Germinal center (tissue), 1 donor: ENCODE measurements around the gene ELOVL5.
"Not testable (repeated sequence)": the region's sequence is repeated elsewhere in the genome, so short reads cannot be mapped to it uniquely, and the experiment has no call there.

Experiments
- DNase-seq: peaks from one replicate; pipeline ENCODE4 v3.0.0; 2012; ENCODE audit warnings: mixed read lengths, low spot score

Gene ELOVL5

DNA sequence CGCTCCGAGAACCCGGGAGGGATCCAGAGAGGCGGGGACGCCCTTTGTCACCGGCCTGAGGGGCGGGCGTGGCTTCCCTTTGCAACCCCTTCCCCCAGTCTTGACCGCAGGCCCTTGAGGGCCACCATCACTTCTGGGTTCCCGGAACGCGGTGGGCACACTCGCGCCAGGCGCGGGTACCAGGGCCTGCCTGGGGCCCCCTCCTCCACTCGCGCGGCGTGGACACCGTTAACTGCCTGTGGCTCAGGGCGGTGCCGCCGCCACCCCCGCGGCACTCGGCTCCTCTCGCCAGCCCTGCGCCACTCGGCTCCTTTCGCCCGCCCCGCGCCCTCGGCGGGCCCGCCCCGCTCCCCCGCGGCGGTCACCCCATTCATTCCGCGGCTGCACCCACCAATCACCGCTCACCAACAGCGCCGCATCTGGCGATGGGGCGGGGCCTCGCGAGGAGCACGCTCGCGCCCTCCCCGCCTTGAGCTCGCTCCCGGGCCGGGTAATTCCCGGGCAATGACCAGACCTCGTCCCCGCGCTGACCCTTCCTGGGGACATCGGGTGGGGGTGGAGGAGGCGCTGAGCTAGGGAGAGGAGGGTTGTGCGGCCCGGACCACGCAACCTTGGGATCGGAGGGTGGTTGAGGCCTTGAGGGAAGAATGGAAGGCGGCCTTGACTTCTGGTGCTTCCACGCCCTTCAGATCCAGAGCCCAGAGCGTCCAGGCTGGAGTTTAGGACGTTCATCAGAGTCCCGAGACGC is 10.5 kb upstream of the ELOVL5 start:
- peak; percentile 97 for DNase-seq

DNA sequence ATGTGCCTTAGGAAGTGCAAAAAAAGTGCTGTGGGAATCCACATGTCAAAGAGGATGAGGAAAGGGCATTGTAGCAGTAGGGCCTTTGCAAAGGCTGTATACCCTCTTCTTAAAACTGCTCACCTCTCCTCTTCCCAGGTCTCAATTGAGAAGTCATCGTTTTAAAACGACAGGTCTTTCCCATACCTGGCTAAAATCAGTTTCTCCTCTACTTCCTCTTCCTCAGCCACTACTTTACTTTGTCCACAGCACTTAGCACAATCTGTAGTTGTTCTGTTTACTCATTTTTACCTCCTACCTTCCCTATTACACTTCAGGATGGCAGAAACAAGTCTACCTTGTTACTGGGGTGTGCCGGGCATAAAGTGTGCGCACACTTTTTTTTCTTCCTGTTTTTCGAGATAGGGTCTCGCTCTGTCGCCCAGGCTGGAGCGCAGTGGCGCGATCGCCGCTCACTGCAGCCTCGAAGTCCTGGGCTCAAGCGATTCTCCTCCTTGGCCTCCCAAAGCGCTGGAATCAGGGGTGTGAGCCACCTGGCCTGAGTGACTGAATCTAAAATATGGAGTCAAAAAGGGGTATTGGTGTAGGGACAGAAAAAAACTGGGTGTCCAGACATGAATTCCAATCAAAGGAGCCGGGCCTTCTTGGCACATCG is 9.8 kb upstream of the ELOVL5 start:
- DNase-seq, result peak; percentile 40

DNA sequence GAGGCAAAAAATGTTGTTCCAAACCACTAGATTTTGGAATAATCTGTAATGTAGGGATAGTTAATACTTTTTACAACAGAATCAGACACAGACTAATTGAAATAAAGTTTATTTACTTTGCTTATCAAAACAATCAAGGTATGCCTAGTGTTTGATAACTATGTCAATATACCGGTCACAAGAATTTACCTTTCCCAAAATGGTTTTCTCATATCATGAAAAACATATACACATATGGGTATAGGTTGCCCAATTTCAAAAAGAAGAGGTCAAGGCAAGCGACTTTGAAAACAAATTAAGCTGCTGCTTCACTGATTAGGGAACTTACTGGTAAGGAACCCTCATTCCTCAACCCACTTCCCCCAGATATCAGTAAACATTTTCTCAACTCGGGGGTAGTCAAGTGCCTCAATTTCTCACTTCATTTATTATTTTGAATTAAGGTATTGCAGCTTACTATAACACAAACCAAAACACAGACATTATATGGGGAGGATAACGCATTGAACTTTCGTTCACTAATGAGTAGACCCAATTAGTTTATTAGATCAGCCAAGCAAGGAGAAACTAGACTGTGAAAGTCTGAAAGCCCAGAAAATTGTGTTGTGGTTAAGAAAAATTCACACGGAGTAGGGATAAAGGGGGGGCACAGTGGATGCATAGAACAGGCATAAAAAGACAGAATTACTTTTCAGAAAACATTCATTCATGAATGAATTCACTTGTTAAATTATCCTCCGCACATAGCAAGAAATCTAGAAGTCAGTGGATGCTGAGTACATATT is 9.0 kb upstream of the ELOVL5 start:
- no peak for DNase-seq

DNA sequence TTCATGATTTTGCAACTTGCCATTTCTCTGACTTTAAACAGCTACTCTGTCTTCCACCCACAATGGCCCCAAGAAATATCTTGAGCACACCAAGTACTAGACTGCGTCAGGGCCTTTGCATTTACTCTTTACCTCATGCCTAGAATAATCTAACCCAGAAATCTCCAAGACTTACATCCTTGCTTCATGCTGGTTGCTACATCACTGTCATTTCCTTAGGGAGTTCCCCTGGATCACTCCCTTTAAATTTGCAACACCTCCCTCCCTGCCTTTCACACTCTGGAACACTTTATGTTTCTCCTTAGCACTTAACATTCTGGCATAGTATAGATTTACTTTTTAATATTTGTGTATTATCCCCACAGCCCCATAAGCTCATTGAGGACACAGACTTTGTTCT is 4.9 kb upstream of the ELOVL5 start:
- DNase-seq, result no peak

DNA sequence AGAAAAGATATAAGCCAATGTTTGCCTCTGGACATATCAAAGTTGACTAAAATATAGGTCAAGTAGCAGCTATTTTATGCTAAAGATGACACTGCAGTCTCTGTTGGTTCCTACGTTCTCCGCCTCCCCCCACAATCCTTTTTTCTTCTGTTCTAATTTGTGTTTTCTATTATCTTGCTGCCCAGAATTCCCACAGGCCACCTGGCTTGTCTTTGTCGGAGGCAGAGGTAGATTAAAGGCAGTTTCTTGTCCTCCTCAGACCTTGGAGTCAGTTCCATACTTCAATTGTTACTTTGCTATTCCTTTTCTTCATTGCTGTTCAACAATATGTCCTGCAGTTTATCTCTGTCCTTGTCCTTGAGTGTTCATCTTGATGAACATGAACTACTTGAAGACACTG is 3.6 kb upstream of the ELOVL5 start:
- DNase-seq, result no peak

DNA sequence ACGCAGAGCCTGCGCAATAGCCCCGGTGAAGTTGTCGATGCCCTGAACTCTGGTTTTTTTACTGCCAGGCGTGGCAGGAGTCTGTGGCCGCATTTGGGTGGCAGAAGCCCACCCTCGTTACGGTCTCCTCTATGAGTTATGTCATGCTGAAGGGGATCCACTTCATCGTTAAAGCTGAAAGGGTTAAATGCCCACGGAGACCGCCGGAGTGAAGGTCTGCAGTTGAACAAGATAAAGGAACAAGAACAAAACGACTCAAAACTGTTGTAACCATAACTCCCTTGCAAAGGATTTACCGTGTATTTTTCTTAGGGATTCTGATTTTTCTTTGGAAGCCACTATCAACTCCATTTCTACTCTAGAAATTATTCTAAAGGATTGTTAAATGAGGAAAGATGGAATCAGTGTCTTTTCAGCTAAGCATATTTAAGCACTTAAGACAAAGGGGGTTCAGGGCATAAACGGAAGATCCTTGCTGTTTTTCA is 501 bp upstream of the ELOVL5 start:
- DNase-seq, result no peak

DNA sequence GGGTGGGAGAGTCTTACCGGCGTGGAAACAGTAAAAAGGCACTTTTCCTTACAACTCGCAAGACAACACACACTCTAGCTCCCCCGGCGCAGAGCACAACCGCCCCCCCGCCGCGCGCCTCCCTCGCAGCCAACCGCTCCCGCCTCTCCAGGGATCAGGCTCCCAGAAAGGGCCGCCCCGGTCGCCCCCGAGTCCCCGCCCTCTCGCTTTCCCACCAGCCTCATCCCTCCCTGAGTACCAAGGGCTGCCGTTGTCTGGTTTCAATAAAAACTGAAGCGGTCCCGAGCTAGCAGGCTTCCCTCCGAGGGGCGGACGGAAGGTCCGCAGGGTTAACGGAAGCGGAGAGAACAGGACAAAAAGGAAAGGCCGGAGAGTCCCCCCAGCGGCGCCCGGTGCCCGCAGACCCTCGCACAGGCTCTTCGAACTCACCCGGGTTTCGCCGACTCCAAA is 804 bp downstream of the ELOVL5 start:
- DNase-seq, result no peak

DNA sequence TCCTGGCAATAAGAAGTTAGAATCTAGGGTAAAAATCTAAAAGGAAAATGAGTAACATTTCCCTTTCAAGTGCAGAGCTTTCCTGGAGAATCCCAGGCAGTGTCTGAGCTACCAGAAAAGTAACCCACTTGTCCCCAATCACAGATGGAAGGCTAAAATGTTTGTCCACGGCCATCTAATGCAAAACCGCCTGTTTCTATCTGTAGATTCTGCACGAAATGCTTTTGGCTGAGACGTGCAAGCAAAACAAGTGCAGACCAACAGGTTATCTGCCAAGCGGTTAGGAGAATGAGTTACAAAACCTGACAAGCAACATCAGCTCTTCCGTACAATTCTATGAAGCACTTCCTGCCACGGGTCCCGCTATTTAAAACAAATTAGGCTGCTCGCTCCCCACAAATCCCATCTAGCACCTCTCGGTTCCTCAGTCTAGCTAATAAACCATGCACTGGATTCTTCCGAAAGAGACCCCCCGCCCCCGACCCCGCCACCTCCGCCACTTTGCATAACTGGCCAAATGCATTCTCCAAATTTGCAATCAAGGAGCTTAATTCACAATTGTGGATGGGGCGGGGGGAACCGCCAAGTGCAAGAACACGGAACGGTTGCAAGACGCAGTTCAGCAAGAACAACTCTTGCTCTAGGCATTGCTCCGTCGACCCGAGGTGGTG is 1.4 kb downstream of the ELOVL5 start:
- no peak for DNase-seq

DNA sequence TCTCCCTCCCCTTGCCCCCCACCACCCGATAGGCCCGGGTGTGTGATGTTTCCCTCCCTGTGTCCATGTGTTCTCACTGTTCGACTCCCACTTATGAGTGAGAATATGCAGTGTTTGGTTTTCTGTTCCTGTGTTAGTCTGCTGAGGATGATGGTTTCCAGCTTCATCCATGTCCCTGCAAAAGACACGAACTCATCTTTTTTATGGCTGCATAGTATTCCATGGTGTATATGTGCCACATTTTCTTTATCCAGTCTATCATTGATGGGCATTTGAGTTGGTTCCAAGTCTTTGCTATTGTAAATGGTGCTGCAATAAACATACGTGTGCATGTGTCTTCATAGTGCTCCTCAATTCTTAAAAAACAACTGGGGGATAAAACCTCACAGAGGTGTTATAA is 2.7 kb downstream of the ELOVL5 start:
- not testable (repeated sequence) for DNase-seq

DNA sequence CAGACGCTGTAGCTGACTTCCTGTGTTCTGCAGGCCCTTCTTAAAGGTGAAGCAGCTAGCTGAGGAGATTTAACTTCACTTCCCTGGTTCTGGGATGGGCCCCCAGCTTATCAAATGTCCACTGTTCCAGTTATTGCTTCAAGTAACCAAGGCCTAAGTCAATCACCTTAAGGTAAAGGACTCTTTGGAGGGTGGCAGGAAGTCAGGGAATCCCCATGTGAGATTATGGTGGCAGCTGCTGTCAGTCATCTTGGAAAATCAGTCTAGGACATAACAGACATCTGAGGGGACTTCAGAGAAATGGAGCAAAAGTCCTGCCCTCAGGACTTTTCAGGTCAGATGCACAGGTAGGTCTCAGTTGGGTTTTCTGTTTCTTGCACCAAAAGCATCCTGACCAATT is 3.8 kb downstream of the ELOVL5 start:
- DNase-seq, result no peak

DNA sequence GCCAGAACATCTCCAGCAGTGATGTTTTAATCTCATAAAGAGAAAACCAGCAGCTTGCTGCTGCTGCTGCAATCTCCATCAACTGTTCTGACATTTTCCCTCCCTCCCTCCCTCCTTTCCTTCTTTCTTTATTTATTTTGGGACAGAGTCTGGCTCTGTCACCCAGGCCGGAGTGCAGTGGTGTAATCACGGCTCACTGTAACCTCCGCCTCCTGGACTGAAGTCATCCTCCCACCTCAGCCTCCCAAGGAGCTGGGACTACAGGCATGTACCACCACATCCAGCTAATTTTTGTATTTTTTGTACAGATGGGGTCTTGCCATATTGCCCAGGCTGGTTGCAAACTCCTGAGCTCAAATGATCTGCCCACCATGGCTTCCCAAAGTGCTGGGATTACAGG is 5.7 kb downstream of the ELOVL5 start:
- no peak for DNase-seq

DNA sequence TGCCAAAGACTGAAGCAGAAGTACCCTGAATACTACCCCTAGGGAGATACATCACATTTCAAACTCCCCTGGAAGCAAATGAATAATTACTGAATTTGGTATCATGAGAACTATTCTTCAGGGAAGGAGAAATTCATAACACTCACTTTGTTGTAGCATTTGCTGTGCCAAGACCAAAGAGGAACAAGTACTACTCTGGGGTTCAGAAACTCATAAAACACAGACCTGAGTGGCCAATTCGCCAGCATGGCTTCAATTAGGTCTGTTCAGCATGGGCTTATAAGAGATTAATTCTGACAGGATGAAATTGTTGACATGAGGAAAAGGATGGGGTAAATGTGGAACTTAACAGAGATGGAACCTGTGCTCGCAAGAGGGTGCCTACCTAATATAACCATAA is 6.5 kb downstream of the ELOVL5 start:
- DNase-seq, result no peak

DNA sequence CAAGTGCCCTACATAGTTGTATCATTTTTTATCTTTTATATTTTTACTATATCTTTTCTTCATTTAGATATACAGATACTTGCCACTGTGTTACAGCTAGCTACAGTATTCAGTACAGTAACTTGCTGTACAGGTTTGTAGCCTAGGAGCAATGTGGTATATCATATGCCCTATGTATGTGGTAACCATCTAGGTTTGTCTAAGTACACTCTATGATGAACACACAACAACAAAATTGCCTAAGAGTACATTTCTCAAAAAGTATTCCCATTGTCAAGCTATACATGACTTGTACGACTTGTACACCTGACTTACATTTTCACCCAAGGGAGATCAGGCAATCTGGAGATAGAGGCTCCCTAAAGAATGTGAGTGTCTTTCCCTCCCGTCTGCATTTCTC is 8.2 kb downstream of the ELOVL5 start:
- no peak for DNase-seq

DNA sequence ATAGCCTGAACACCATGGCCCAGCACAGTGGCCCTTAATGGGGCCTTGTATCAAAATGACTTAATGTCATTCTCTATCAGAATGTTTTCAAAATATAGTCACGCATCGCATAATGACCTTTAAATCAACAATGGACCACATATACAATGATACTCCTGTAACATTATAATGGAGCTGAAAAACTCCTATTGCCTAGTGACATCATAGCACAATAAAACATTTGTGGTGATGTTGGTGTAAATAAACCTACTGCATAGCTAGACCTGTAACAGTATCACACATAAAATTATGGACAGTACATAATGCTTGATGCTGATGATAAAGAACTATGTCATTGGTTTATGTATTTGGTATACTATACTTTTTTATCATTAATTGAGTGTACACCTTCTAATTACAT is 9.3 kb downstream of the ELOVL5 start:
- no peak for DNase-seq

DNA sequence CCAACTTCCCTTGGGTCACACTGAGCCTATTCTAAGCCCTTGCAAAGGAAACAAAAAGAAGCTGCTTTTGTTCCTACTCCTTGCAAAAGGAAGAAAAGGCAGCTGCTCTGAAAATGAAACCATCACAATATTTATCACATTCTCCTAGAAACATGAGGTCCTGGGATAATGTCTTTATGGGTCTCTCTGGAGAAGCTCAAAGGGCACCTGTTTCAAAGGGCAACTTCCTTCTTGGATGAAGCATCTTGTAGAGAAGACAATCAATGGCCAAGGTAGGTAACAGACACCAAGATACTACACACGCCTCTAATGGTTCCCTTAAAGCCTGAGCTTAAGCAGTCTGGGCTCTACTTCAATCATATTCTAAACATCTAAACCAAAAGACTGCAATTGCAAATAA is 10.4 kb downstream of the ELOVL5 start:
- no peak for DNase-seq

DNA sequence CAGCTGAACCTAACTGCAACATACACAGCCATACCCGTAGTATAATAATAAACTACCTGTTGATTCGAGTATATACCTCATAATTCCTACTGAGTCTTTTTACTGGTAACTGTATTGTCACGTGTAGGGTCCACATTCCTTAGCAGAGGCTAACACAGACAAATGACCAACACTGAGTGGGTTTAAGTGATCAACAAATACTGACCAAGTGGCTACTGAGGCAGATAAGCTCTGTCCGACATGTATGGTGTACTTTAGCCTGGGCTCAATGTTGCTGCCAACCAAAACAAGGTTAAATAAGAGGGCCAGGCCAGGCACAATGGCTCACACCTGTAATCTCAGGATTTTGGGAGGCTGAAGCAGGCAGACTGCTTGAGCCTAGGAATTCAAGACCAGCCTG is 12.7 kb downstream of the ELOVL5 start:
- DNase-seq, result no peak

DNA sequence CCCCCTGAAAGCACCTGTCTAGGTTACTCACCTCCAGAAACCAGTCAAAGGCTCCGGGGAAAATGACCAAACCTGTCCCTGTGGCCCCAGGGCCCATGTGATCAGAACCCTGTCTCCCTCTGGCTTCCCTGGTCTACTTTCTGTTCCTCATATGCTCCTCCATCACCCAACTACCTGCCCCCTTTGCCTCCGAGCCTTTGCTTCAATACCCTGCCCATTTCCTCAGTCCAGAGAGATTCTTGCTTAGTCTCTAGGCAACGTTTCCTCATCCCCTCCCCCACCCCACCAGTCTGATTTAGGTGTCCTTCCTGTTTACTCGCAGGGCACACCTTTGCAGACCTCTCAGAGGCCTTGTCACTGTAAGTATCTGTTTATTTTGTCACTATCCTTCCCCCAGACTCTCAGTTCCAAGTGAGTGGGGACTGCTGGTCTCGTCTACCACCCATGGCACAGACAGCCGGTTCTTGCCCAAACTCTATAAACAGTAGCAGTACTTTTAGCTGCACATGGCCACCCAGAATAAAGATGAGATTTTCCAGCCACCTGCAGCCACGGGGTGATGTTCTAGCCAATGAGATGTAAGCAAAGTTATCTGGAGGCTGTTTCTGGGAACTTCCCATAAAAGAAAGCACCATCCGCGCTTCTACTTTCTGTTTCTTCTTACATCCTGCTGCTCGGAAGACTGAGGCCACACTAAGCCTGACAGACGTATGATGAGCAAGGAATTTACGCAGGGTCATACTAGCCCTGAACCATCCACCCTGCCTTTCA is 13.3 kb downstream of the ELOVL5 start:
- DNase-seq, result peak; percentile 85

DNA sequence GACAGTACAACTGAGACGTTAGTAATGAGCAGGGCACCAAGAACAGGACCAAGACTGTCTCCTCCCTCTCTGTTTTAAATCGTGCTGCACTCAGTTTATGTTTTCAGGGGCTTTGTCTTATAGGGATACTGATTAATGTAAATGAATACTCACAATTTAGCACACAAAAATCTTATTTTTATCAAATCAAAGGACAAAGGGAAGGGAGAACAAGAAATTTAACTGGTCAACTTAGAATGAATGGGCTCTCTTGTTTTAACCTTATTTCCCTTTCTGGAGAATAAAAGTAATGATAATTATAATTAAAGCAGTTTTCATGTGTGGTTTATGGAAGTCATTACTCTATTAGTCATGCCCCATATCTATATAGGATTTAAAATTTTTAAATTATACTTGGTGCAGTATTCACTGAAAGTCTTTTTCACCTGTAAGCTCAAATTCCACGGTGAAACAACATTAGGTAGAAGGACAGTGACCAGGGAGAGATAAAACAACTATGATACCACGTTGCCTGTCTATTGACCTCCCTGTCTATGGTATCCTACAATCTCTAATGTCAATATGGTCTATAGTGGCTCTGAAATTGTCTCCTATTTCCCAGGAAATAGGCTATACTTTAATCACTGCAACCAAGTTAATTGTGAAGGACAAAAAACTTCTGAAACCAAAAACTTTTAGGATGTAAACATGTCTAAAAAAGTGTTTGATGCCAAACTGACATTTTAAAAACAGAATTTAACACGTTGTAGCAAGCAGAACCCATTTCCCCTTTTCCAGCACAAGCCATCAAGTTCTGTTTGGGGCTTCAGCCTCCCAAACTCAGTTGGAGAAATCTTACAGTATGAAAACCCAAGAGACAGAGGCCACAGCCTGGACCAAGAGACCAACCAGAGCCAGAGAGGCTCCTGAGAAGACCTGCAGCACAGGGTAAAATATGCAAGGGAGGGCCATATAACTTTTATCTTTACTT is 15.0 kb downstream of the ELOVL5 start:
- DNase-seq, result no peak

DNA sequence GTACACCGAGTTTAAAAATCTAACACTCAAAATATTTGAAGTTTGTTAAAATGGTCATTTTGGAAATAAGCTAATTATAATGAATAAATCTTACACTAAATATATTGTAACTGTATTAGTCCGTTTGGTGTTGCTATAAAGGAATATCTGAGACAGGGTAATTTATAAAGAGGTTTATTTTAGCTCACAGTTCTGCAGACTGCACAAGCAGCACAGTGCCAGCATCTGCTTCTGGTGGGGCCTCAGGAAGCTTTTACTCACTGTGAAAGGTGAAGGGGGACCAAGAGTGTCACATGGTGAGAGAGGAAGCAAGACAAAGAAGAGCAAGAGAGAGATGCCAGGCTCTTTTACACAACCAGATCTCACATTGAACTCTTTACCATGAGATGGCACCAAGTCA is 17.1 kb downstream of the ELOVL5 start:
- DNase-seq, result no peak

DNA sequence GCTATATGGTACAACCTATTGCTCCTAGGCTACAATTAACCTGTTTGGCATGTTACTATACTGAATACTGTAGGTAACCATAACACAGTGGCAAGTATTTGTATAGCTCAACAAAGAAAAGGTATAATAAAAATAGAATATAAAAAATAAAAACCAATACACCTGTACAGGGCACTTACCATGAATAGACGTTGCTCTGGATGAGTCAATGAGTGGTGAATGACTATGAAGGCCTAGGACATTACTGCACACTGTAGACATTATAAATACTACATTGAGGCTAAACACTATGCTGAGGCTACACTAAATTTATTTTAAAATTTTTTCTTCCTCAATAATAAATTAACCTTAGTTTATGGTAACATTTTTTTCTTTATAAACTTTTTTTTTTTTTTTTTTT is 18.6 kb downstream of the ELOVL5 start:
- no peak for DNase-seq
